AG04449 (cell line): ENCODE results near the gene CACNB2.
A peak's percentile ranks its signal among the peaks of the same experiment; 100 is the strongest.

Experiments used
- CTCF ChIA-PET: fragments of 350-600 bp; formaldehyde crosslinking; extraction: SDS; loops from one replicate; lab custom pipeline; 2021; ENCODE audit warnings: antibody characterized with exemption; lab: Yijun Ruan, JAX
- POLR2A ChIA-PET: fragments of 400-600, 350-600 bp; formaldehyde crosslinking; extraction: SDS; loops from one replicate; lab custom pipeline; 2020; ENCODE audit warnings: antibody characterized with exemption, inconsistent platforms; lab: Yijun Ruan, JAX
- DNase-seq: peaks from one replicate; pipeline ENCODE4 v3.0.0-alpha.2; 2010; ENCODE audit warnings: low read depth, low spot score
- H3K4me3 ChIP-seq: 2 replicates; pipeline ENCODE4 v1.5.1; 2011; ENCODE audit warnings: low read depth, mild to moderate bottlenecking, control low read depth, low read length
- CTCF ChIP-seq: IDR thresholded peaks from one replicate; pipeline ENCODE4 v1.5.1; 2011; ENCODE audit warnings: mild to moderate bottlenecking, moderate library complexity, low read length, control low read depth, inconsistent platforms; ENCODE audit not compliant: insufficient read depth; ENCODE audit errors: missing control alignments

The CACNB2 gene

GRCh38 chr10:18540195-18540594 is 400.0 kb downstream of the CACNB2 start:
- no peak overlapping the region for H3K4me3 ChIP-seq
- no peak for DNase-seq
- no peak for TF ChIP-seq CTCF
- ChIA-PET CTCF (no interaction called here), POLR2A (no interaction called here)

- no peak for TF ChIP-seq CTCF
- ChIA-PET CTCF (no interaction called here), POLR2A (no interaction called here)
- peak; percentile 31 for DNase-seq
- H3K4me3 ChIP-seq, result no peak overlapping the region
Observed at GRCh38 chr10:18542832-18543231, 402.6 kb downstream of the CACNB2 start.

GRCh38 chr10:18545621-18546305 is 405.5 kb downstream of the CACNB2 start:
- ChIA-PET POLR2A (no interaction called here), CTCF (no interaction called here)
- no peak overlapping the region for H3K4me3 ChIP-seq
- no peak for TF ChIP-seq CTCF
- no peak for DNase-seq

- TF ChIP-seq CTCF, result no peak
- no peak overlapping the region for H3K4me3 ChIP-seq
- DNase-seq, result no peak
- POLR2A ChIA-PET, result no interaction called here
- CTCF ChIA-PET, result no interaction called here
Observed at GRCh38 chr10:18549105-18549504, 408.9 kb downstream of the CACNB2 start.

- no peak for TF ChIP-seq CTCF
- no peak for DNase-seq
- ChIA-PET POLR2A (no interaction called here), CTCF (no interaction called here)
- no peak overlapping the region for H3K4me3 ChIP-seq
Observed at GRCh38 chr10:18551473-18551872, 411.2 kb downstream of the CACNB2 start.

GRCh38 chr10:18554479-18554878 is 414.3 kb downstream of the CACNB2 start:
- DNase-seq, result no peak
- ChIA-PET CTCF (no interaction called here), POLR2A (no interaction called here)

More at GRCh38 chr10:18554479-18554878, 414.3 kb downstream of the CACNB2 start:
- no peak for TF ChIP-seq CTCF
- H3K4me3 ChIP-seq, result no peak overlapping the region
